Measurements from ENCODE around the gene KLRC2.
A peak's percentile ranks its signal among the peaks of the same experiment; 100 is the strongest.
"Not testable (repeated sequence)": the region's sequence is repeated elsewhere in the genome, so short reads cannot be mapped to it uniquely, and the experiment has no call there.

Gene KLRC2

GRCh38 chr12:10435816-10436215 is at the start of gene KLRC2:
TSS of gene KLRC2 (minus strand) at chr12:10436010. CDS start at chr12:10435986, 24 bp downstream.
- not testable (repeated sequence) for FAIRE-seq

DNA sequence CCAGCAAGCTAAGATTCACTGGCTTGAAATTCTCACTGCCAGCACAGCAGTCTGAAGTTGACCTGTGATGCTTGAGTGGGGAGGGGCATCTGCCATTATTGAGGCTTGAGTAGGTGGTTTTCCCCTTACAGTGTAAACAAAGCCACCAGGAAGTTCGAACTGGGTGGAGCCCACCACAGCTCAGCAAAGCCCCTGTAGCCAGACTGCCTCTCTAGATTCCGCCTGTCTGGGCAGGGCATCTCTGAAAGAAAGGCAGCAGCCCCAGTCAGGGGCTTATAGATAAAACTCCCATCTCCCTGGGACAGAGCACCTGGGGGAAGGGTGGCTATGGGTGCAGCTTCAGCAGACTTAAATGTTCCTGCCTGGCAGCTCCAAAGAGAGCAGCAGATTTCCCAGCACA is 46.1 kb upstream of the KLRC2 start:
- not testable (repeated sequence) for FAIRE-seq

- not testable (repeated sequence) for FAIRE-seq
Measured at GRCh38 chr12:10472808-10473207, 37.0 kb upstream of the KLRC2 start.

DNA sequence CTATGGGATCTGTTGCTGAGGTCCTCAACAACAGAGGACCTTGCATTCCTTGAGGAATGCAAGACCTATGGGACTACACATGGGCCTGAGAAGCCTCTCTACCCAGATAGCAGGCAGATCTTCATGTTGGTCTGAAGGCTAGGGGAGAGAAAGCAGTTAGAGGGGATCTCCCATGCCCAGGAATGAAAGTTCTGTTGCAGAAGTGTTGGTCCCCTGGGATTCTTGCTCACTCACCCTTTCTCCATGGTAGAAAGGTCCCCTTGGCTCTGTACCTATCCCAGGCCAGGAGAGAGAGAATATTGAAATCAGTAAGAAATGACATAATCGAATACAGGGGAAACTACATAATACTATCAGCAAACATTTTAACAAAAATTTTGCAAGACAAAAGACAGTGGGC is 33.9 kb upstream of the KLRC2 start:
- no peak for FAIRE-seq

DNA sequence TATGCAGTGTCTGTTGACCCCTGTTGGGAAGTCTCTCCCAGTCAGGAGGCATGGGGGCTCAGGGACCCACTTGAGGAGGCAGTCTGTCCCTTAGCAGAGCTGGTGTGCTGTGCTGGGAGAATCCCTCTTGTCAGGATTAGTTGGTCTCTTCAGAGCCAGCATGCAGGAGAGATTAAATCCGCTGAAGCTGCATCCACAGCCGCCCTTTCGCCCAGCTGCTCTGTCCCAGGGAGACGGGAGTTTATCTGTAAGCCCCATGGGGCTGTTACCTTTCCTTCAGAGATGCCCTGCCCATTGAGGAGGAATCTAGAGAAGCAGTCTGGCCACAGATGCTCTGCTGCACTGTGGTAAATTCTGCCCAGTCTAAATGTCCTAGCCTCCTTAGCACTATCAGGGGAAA is 30.5 kb upstream of the KLRC2 start:
- no peak for FAIRE-seq

DNA sequence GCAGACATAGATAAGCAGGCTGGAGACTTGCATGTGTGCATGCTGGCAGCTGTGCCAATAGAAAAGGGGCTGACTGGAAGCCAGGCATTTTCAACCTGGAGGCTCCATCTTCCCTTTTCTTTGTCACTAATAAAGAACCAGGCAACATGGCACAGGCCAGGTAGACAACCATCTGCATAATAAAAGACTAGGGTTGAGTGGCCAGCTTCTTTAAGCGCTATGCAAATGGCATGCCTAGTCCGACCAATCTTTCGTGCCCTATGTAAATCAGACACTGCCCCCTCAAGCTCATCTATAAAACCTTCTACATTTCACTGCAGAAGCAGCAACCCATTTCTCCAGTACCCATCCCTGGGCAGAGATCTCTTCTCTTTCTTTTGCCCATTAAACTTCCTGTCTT is 21.9 kb upstream of the KLRC2 start:
- FAIRE-seq: no peak

DNA sequence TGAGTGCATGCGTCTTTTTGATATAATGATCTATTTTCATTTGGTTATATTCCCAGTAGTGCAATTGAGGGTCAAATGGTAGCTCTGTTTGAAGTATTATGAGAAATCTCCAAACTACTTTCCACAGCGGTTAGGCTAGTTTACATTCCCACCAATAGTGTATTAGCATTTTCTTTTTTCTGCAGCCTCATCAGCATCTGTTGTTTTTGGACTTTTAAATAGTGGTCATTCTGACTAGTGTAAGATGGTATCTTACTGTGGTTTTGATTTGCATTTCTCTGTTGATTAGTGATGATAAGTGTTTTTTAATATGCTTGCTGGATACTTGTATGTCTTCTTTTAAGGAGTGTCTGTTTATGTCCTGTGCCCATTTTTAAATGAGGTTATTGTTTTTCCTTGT is 21.0 kb upstream of the KLRC2 start:
- no peak for FAIRE-seq

DNA sequence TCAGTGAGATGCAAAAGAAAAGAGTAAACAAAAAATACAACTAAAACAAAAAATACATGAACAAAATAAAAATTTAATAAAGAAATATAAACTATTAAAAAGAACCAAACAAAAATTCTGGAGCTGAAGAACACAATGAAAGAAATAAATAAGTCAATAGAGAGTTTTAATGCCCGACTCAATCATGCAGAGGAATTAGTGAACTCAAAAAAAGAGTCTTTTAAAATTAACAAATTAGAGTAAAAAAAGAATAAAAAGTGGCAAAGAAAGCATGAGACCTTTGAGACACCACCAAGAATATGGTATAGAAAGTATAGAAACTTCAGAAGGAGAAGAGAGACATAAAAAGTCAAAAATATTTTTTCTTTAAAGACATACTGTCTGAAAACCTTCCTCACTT is 20.0 kb upstream of the KLRC2 start:
- peak; percentile 72 for FAIRE-seq

- no peak for FAIRE-seq
Measured at GRCh38 chr12:10454531-10454930, 18.7 kb upstream of the KLRC2 start.

DNA sequence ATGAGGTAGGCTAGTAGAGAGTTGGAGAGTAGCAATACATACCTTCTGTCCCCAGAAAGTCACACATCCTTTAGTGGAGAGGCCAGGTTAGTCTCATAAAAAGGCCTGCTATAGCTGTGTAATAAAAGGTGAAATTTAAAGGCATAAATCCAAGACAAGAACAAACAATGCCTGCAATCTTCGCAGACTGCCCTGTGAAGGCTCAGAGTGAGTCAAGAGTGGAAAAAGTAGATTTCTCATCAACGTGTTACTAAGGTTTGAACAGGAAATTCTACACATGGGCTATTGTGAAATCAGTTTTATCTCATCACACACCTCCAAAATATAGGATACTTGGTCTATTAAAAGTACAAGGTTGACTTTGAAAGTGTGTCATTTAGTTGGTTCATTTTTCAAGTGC is 17.3 kb upstream of the KLRC2 start, which contains the start of gene KLRC1:
Gene KLRC1 (minus strand): TSS at position 222 of the 400 bp plus-strand sequence. CDS start 2,221 bp downstream, outside the sequence.
- no peak for FAIRE-seq

- FAIRE-seq: no peak
Measured at GRCh38 chr12:10448236-10448635, 12.4 kb upstream of the KLRC2 start.

DNA sequence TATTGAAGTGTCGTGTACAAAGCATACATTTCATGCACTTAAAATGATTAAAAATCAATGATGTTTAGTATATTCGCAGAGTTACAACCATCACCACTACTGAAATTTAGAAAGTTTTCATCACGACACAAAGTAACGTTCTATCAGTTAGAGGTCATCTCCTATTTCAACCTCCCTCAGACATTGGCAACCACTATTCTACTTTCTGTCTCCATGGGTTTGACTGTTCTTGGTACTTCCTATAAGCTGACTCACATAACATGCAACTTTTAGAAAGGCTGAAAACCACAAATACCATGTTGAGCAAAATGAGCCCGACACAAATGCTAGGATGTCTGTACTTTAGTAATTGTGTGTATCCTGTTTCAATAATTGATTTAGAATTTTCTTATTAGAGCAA is 10.2 kb upstream of the KLRC2 start:
- not testable (repeated sequence) for FAIRE-seq

DNA sequence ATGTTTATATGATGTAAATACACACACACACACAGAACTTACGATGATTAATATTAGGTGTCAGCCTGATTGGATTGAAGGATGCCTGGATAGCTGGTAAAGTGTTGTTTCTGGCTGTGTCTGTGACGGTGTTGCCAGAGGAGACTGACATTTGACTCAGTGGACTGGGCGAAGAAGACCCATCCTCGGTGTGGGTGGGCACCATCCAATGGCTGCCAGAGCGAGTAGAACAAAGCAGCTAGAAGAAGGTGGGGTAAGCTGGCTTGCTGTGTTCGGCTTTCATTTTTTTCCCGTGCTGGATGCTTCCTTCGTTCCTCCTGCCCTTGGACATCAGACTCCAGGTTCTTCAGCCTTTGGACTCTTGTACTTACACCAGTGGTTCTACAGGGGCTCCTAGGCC is 5.3 kb upstream of the KLRC2 start:
- not testable (repeated sequence) for FAIRE-seq

- FAIRE-seq: not testable (repeated sequence)
Measured at GRCh38 chr12:10439608-10440274, 3.9 kb upstream of the KLRC2 start.

- not testable (repeated sequence) for FAIRE-seq
Measured at GRCh38 chr12:10437601-10438000, 1.8 kb upstream of the KLRC2 start.

- FAIRE-seq: not testable (repeated sequence)
Measured at GRCh38 chr12:10430623-10431022, 5.2 kb downstream of the KLRC2 start.

- not testable (repeated sequence) for FAIRE-seq
Measured at GRCh38 chr12:10425938-10426337, 9.9 kb downstream of the KLRC2 start.

DNA sequence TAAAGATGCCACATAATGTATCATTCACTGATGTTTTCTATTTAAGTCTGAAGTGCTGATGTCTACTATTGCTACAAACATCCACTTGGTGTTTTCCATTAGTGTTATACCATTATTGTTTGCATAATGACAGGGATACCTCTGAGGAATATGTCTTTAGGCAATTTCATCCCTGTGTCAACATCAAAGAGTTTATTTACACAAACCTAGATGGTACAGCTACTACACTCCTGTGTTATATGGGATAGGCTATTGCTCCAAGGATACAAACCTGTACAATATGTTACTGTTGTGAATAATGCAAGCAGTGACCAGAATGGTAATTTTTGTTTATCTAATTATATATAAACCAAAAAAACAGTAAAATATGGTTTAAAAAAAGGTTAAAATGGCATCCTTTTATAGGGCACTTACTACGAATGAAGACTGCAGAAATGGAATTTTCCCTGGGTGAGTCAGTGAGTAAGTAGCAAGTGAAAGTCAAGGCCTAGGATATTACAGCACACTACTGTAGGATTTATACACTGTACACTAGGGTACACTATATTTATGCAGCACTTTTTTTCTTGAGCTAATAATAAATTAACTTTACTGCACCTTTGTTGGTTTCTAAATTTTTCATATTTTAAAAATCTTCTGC is 11.4 kb downstream of the KLRC2 start:
- FAIRE-seq: not testable (repeated sequence)

- FAIRE-seq: not testable (repeated sequence)
Measured at GRCh38 chr12:10422159-10422558, 13.7 kb downstream of the KLRC2 start.

DNA sequence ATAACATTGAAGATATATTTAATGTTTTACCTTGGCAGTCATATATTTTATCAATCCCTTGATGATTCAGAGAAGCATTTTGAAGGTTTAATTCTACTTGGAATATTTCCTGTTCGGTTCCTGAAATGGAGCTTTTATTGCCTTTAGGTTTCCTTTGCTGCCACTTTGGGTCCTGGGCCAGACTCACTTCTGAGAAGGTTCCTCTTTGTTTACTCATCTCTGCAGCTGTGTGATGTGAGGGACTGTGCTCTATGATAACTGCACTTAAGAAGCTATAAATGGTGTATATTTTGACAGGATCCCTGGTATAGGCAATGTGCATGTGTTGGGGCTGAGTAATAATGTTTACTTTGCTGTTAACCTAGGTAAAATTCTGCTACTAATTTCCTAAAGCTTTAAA is 15.5 kb downstream of the KLRC2 start, which contains the start of gene KLRC3:
Gene KLRC3 (minus strand): TSS at position 262 of the 400 bp plus-strand sequence. CDS start 45 bp downstream, at position 217.
- not testable (repeated sequence) for FAIRE-seq

DNA sequence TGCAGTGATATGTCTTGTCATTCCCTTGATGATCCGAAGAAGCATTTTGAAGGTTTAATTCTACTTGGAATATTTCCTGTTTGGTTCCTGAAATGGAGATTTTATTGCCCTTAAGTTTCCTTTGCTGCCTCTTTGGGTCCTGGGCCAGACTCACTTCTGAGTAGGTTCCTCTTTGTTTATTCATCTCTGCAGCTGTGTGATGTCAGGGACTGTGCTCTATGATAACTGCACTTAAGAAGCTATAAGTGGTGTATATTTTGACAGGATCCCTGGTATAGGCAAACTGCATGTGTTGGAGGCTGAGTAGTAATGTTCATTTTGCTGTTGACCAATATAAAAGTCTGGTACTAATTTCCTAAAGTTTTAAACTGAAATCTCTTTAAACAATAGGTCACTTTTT is 26.4 kb downstream of the KLRC2 start, which contains the start of gene KLRC4:
Gene KLRC4 (minus strand): TSS at position 366 of the 400 bp plus-strand sequence. CDS start 182 bp downstream, at position 184.
- FAIRE-seq: no peak

- FAIRE-seq: no peak
Measured at GRCh38 chr12:10408842-10409241, 27.0 kb downstream of the KLRC2 start.

GRCh38 chr12:10406725-10407124 is 29.1 kb downstream of the KLRC2 start:
- FAIRE-seq: no peak

DNA sequence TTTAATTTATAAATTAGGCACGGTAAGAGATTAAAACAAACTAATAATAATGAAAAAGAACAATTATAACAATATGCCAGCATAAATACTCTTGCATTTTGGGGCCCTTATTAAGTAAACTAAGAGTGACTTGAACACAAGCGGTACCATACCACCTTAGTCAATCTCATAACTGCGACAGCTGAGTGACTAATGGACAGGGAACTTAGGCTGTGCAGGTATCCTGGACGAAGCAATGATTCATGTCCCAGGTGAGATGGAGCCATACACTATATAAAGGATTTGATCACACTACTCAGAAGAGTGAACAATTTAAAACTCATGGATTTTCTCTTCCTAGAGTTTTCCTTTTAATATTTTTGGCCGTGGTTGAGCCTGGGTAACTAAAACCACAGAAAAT is 30.5 kb downstream of the KLRC2 start:
- no peak for FAIRE-seq

Data from G401.6 (cell line).